Measurements from ENCODE around the gene TMEM44.

TMEM44 gene

GRCh38 chr3:194642769-194643168 is 9.6 kb upstream of the TMEM44 start:
- DNase-seq (ENCODE audit: extremely low read depth, low read depth) = no peak

GRCh38 chr3:194640829-194641228 is 7.6 kb upstream of the TMEM44 start:
- DNase-seq (ENCODE audit: extremely low read depth, low read depth) = no peak
- TF ChIP-seq CTCF (IDR thresholded peaks at IDR 0.05; ENCODE audit: low read depth, low read length) = peak; percentile 13

More at GRCh38 chr3:194642769-194643168, 9.6 kb upstream of the TMEM44 start:
- no peak for TF ChIP-seq CTCF (IDR thresholded peaks at IDR 0.05; ENCODE audit: low read depth, low read length)

- no peak for TF ChIP-seq CTCF (IDR thresholded peaks at IDR 0.05; ENCODE audit: low read depth, low read length)
- DNase-seq (ENCODE audit: extremely low read depth, low read depth) = no peak
Observed at GRCh38 chr3:194638991-194639605, 5.9 kb upstream of the TMEM44 start.

GRCh38 chr3:194637541-194638400 is 4.6 kb upstream of the TMEM44 start:
- no peak for DNase-seq (ENCODE audit: extremely low read depth, low read depth)
- TF ChIP-seq CTCF (IDR thresholded peaks at IDR 0.05; ENCODE audit: low read depth, low read length) = no peak

- DNase-seq (ENCODE audit: extremely low read depth, low read depth) = no peak
- no peak for TF ChIP-seq CTCF (IDR thresholded peaks at IDR 0.05; ENCODE audit: low read depth, low read length)
Observed at GRCh38 chr3:194637066-194637465, 3.8 kb upstream of the TMEM44 start.

GRCh38 chr3:194632809-194633348 is 340 bp downstream of the TMEM44 start:
- TF ChIP-seq CTCF (IDR thresholded peaks at IDR 0.05; ENCODE audit: low read depth, low read length) = no peak
- no peak for DNase-seq (ENCODE audit: extremely low read depth, low read depth)

- DNase-seq (ENCODE audit: extremely low read depth, low read depth) = no peak
- TF ChIP-seq CTCF (IDR thresholded peaks at IDR 0.05; ENCODE audit: low read depth, low read length) = no peak
Observed at GRCh38 chr3:194632226-194632808, 902 bp downstream of the TMEM44 start.

All from AG09319 (cell line).